H1 (cell line): ENCODE measurements around the gene MAGIX. TPM values are rescaled to one million over a fixed set of nuclear protein-coding genes. Genes with fewer than 3 reads are reported as not detected.

Experiments used
- CTCF ChIA-PET: fragments of 300-600 bp; sonication (Branson Sonifier 250); formaldehyde crosslinking; loops from one replicate; lab custom pipeline; 2021; ENCODE audit not compliant: partially characterized antibody; lab: Charles Lee
- POLR2A ChIA-PET: fragments of 300-600 bp; sonication (Branson Sonifier 250); formaldehyde crosslinking; loops from one replicate; lab custom pipeline; 2021; ENCODE audit warnings: inconsistent platforms; ENCODE audit not compliant: partially characterized antibody; lab: Charles Lee
- DNase-seq, 2 experiments: peaks; one replicate each; pipeline versions ENCODE4 v3.0.0 to v3.0.0-alpha.2; 2010 to 2022; ENCODE audit warnings: low spot score in 2 of 2, low read depth in 1 of 2, mixed read lengths in 1 of 2
- FAIRE-seq: peaks from 2 replicates; lab custom pipeline; 2011; peaks lifted over from hg19 to GRCh38; lab: Jason Lieb, UNC
- H2AFZ ChIP-seq: 2 replicates; pipeline ENCODE4 v1.8.1; 2012; ENCODE audit warnings: low read length, inconsistent platforms
- H2AK5ac ChIP-seq: 2 replicates; pipeline ENCODE4 v1.6.1; 2013; ENCODE audit warnings: low read depth, low read length
- H2BK120ac ChIP-seq: replicated peaks from 2 replicates; pipeline ENCODE3; 2013; ENCODE audit warnings: low read depth, low read length, inconsistent platforms
- H2BK12ac ChIP-seq: 2 replicates; pipeline ENCODE4 v1.6.1; 2013; ENCODE audit warnings: low read depth, low read length
- H2BK15ac ChIP-seq: 2 replicates; pipeline ENCODE4 v1.6.1; 2013; ENCODE audit warnings: low read length
- H2BK20ac ChIP-seq: 2 replicates; pipeline ENCODE4 v1.6.1; 2013; ENCODE audit warnings: low read length
- H2BK5ac ChIP-seq: 2 replicates; pipeline ENCODE4 v1.6.1; 2013; ENCODE audit warnings: low read depth, low read length
- H3K14ac ChIP-seq: 2 replicates; pipeline ENCODE4 v1.6.1; 2013; ENCODE audit warnings: inconsistent platforms; ENCODE audit not compliant: insufficient read length
- H3K18ac ChIP-seq: 2 replicates; pipeline ENCODE4 v1.6.1; 2013; ENCODE audit warnings: low read length; ENCODE audit errors: extremely low read depth
- H3K23ac ChIP-seq: 2 replicates; pipeline ENCODE4 v1.6.1; 2013; ENCODE audit warnings: inconsistent platforms; ENCODE audit not compliant: insufficient read length
- H3K23me2 ChIP-seq: 2 replicates; pipeline ENCODE4 v1.6.1; 2013; ENCODE audit warnings: low read depth, low read length
- H3K27ac ChIP-seq: 2 replicates; pipeline ENCODE4 v1.6.1; 2011; ENCODE audit warnings: low read depth, low read length, inconsistent platforms
- H3K27me3 ChIP-seq, 4 experiments: replicated peaks in 1 of 4; 1 replicate in 1 of 4; 2 replicates in 3 of 4; pipeline versions ENCODE4 v1.6.1 to v1.8.1; 2011 to 2013; ENCODE audit warnings: low read length in 3 of 4, mild to moderate bottlenecking in 3 of 4, inconsistent platforms in 2 of 4, mixed read lengths in 2 of 4, moderate library complexity in 1 of 4; ENCODE audit not compliant: control insufficient read depth in 3 of 4, insufficient read depth in 3 of 4; ENCODE audit errors: extremely low read depth in 1 of 4
- H3K36me3 ChIP-seq, 4 experiments: 2 replicates each; pipeline versions ENCODE4 v1.6.1 to v1.8.1; 2011 to 2013; ENCODE audit warnings: mild to moderate bottlenecking in 4 of 4, low read length in 3 of 4, moderate library complexity in 2 of 4, control low read depth in 1 of 4, inconsistent platforms in 1 of 4; ENCODE audit not compliant: insufficient read depth in 4 of 4, control insufficient read depth in 2 of 4
- H3K4ac ChIP-seq: replicated peaks from 2 replicates; pipeline ENCODE3; 2013; ENCODE audit warnings: low read length, low read depth, mixed read lengths, inconsistent platforms; ENCODE audit not compliant: insufficient read length
- H3K4me1 ChIP-seq, 4 experiments: replicated peaks in 1 of 4; 1 replicate in 1 of 4; 2 replicates in 3 of 4; pipeline versions ENCODE4 v1.6.1 to v1.8.1; 2011 to 2013; ENCODE audit warnings: low read length in 3 of 4, inconsistent platforms in 2 of 4, mixed read lengths in 1 of 4; ENCODE audit not compliant: insufficient read depth in 4 of 4, control insufficient read depth in 3 of 4
- H3K4me2 ChIP-seq, 2 experiments: 2 replicates each; pipeline versions ENCODE4 v1.6.1 to v1.8.1; 2011 to 2013; ENCODE audit warnings: low read depth in 2 of 2, low read length in 2 of 2, control low read depth in 1 of 2, inconsistent platforms in 1 of 2, mild to moderate bottlenecking in 1 of 2; ENCODE audit not compliant: insufficient read depth in 1 of 2
- H3K4me3 ChIP-seq, 4 experiments: fragments of 200-600, 300-600 bp in 1 of 4; sonication (generic), shearing (Covaris generic), sonication (Bioruptor Twin) in 1 of 4; 2 replicates each; pipeline versions ENCODE4 v1.5.1 to v1.8.1; 2011 to 2016; ENCODE audit warnings: low read length in 4 of 4, low read depth in 3 of 4, control low read depth in 2 of 4, inconsistent platforms in 2 of 4, mild to moderate bottlenecking in 2 of 4, mixed read lengths in 1 of 4, moderate library complexity in 1 of 4; ENCODE audit not compliant: insufficient read depth in 2 of 4; ENCODE audit errors: extremely low read depth in 1 of 4
- H3K56ac ChIP-seq: replicated peaks from 2 replicates; pipeline ENCODE3; 2013; ENCODE audit warnings: low read depth, mild to moderate bottlenecking, mixed read lengths, low read length, inconsistent platforms; ENCODE audit not compliant: insufficient read length
- H3K79me1 ChIP-seq: 2 replicates; pipeline ENCODE4 v1.6.1; 2013; ENCODE audit warnings: low read depth, low read length, control low read depth
- H3K79me2 ChIP-seq, 2 experiments: 2 replicates each; pipeline versions ENCODE4 v1.6.1 to v1.8.1; 2012 to 2013; ENCODE audit warnings: low read length in 2 of 2, mild to moderate bottlenecking in 2 of 2, inconsistent platforms in 1 of 2; ENCODE audit not compliant: insufficient read depth in 2 of 2, control insufficient read depth in 1 of 2
- H3K9ac ChIP-seq, 4 experiments: replicated peaks in 1 of 4; 1 replicate in 1 of 4; 2 replicates in 3 of 4; pipeline versions ENCODE4 v1.6.1 to v1.8.1; 2011 to 2013; ENCODE audit warnings: low read depth in 3 of 4, low read length in 3 of 4, control low read depth in 2 of 4, mild to moderate bottlenecking in 2 of 4, moderate library complexity in 2 of 4, inconsistent platforms in 1 of 4; ENCODE audit errors: extremely low read depth in 1 of 4
- H3K9me3 ChIP-seq, 2 experiments: 2 replicates each; pipeline versions ENCODE4 v1.6.1 to v1.8.1; 2012 to 2013; ENCODE audit warnings: mild to moderate bottlenecking in 2 of 2, moderate library complexity in 2 of 2, control low read depth in 1 of 2, inconsistent platforms in 1 of 2, low read depth in 1 of 2, low read length in 1 of 2, mixed read lengths in 1 of 2; ENCODE audit not compliant: insufficient read depth in 2 of 2
- H4K20me1 ChIP-seq, 2 experiments: replicated peaks in 1 of 2; 2 replicates each; pipeline versions ENCODE3 to v1.8.1; 2011 to 2013; ENCODE audit warnings: inconsistent platforms in 2 of 2, low read length in 2 of 2, mild to moderate bottlenecking in 1 of 2; ENCODE audit not compliant: insufficient read depth in 2 of 2, control insufficient read depth in 1 of 2
- H4K5ac ChIP-seq: 2 replicates; pipeline ENCODE4 v1.6.1; 2013; ENCODE audit warnings: low read length, low read depth, mixed read lengths, inconsistent platforms; ENCODE audit not compliant: insufficient read length
- H4K8ac ChIP-seq: 2 replicates; pipeline ENCODE4 v1.8.0; 2013; ENCODE audit warnings: mild to moderate bottlenecking, moderate library complexity, low read length, inconsistent platforms; ENCODE audit not compliant: insufficient read depth; ENCODE audit errors: extremely low read depth
- H4K91ac ChIP-seq: replicated peaks from 2 replicates; pipeline ENCODE3; 2013; ENCODE audit warnings: low read length, mixed read lengths, inconsistent platforms; ENCODE audit not compliant: insufficient read length
- CBX8 ChIP-seq: fragments of 300-800, 300-1000 bp; sonication (generic); IDR thresholded peaks from 2 replicates; pipeline ENCODE4 v1.7.1; 2016; ENCODE audit warnings: low read depth, low read length, borderline replicate concordance
- E2F6 ChIP-seq: IDR thresholded peaks from 2 replicates; pipeline ENCODE4 v1.6.1; 2012; ENCODE audit warnings: inconsistent platforms
- EP300 ChIP-seq, 2 experiments: IDR thresholded peaks; 1 replicate in 1 of 2; 2 replicates in 1 of 2; pipeline ENCODE4 v1.6.1; 2011 to 2012; ENCODE audit warnings: low read depth in 2 of 2, low read length in 2 of 2, mild to moderate bottlenecking in 2 of 2, borderline replicate concordance in 1 of 2, inconsistent platforms in 1 of 2, moderate library complexity in 1 of 2
- EZH2 ChIP-seq: fragments of 200-600 bp; sonication (generic); IDR thresholded peaks from 2 replicates; pipeline ENCODE4 v1.7.1; 2012; ENCODE audit warnings: low read depth, mild to moderate bottlenecking, moderate library complexity, low read length, inconsistent platforms; ENCODE audit not compliant: severe bottlenecking
- KDM5A ChIP-seq: fragments of 200-600 bp; IDR thresholded peaks from 2 replicates; pipeline ENCODE4 v1.7.1; 2012; ENCODE audit warnings: mild to moderate bottlenecking, low read length, inconsistent platforms, mixed read lengths
- MAFK ChIP-seq: IDR thresholded peaks from 2 replicates; pipeline ENCODE4 v1.6.1; 2012; ENCODE audit warnings: low read depth, mild to moderate bottlenecking, improper control_type of control experiment, low read length
- SIX5 ChIP-seq: IDR thresholded peaks from 2 replicates; pipeline ENCODE4 v1.6.1; 2011; ENCODE audit warnings: mild to moderate bottlenecking, low read depth, low read length
- SP2 ChIP-seq: IDR thresholded peaks from 2 replicates; pipeline ENCODE4 v1.6.1; 2012; ENCODE audit warnings: mild to moderate bottlenecking, low read length, inconsistent platforms
- SUZ12 ChIP-seq: fragments of 200-600 bp; sonication (generic); IDR thresholded peaks from 2 replicates; pipeline ENCODE4 v1.6.1; 2012; ENCODE audit warnings: mild to moderate bottlenecking, inconsistent platforms, low read length, moderate library complexity, mixed read lengths
- TAF7 ChIP-seq: optimal IDR thresholded peaks from 2 replicates; pipeline ENCODE3; 2011; ENCODE audit warnings: low read depth, mild to moderate bottlenecking, inconsistent platforms, low read length, moderate library complexity, borderline replicate concordance
- WGBS, 2 experiments: shearing (Covaris generic) in 1 of 2; methylation state at CpG; one replicate each; pipeline versions ENCODE4 v1.1.6 to v1.1.7; 2013 to 2015; ENCODE audit warnings: low lambda C conversion rate in 2 of 2, mixed read lengths in 2 of 2, inconsistent platforms in 1 of 2, low coverage in 1 of 2, missing lambda C conversion rate in 1 of 2; ENCODE audit not compliant: insufficient replicate concordance in 2 of 2, insufficient coverage in 1 of 2, insufficient read length in 1 of 2; ENCODE audit errors: extremely low coverage in 1 of 2, missing lambda C conversion rate in 1 of 2; 5-methylcytosine and 5-hydroxymethylcytosine counted together
- polyA plus RNA-seq, 7 experiments: library from polyadenylated mRNA; depleted of rRNA in 3 of 7; stranded (reverse) in 5 of 7; unstranded in 2 of 7; fragments of >200 nt in 5 of 7; fragments of 200-250 nt in 2 of 7; gene quantifications; 1 replicate in 5 of 7; 2 replicates in 1 of 7; 4 replicates in 1 of 7; pipeline versions ENCODE4 v1.2.1 to v1.2.3, GENCODE V29; 2011 to 2013; ENCODE audit warnings: missing spikeins in 2 of 7, mixed read lengths in 2 of 7
- total RNA-seq: library from RNA; stranded (reverse); fragmentation: NEBNext Ultra II Directional; extraction: Animal tissue kit (Norgen Biotek cat#: 25700); gene quantifications from 2 replicates; pipeline ENCODE4 v1.2.1, GENCODE V29; 2021

Gene MAGIX
- total and polyA plus RNA-seq, 2 of the 8 experiments (the other 6 are each of a cell fraction or from before 2014, with no cell fraction given): 0.37 to 1.1 TPM

DNA sequence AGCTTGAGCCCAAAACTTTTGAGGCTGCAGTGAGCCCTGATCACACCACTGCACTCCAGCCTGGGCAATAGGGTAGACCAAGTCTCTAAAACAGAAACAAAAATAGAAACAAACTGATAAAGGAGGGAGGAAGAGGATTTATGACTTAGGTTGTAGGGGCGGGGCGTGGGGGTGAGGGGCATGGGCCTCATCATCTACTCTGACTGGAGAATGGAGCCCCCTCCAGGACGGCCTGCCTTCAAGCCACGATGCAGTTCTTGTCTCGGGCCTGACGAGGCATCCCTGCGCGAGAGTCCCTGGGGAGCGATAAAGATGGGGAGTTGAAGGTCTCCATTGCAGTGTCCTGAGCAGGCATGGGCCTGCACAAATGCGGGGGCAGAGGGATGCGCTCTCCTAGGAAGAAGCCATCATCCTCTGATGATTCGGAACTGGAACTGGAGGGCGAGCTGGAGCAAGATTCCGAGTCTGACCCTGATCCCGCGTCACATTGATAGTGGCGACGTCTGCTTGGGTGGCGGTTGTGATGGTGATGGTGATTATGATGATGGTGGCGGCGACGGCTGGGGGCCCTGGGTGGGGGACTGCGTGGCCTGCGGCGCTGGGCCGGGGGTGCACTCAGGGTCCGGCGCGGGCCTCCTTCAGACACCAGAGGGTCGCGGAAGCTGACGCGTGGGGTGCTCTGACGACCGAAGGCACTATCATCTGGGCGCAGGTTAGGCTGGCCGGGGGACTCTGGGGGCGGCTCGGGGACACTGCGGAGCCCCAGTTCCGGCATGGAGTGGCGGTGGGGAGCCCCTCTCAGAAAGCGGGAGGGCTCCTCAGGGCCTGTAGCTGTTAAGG, 13.1 kb downstream of the MAGIX start:
- FAIRE-seq (no peak), DNase-seq (no peak)
- Histone ChIP-seq H3K79me1 (no peaks in the 10 kb centered on the region), H2BK15ac (no peak overlapping the region), H3K4me2 (no peak overlapping the region), H3K27me3 (peaks cover 0 to 8% (median 5%) of the 10 kb centered on the region in 4 experiments; a peak in 5 of 7 replicates), H4K91ac (no peak overlapping the region), H4K8ac (no peak overlapping the region), H3K27ac (no peak overlapping the region), H3K9me3 (no peaks in the 10 kb centered on the region), H3K23ac (no peak overlapping the region), H2BK5ac (no peak overlapping the region), H3K4me3 (no peak overlapping the region), H2BK12ac (no peak overlapping the region), H2BK20ac (no peak overlapping the region), H2BK120ac (no peak overlapping the region), H4K5ac (no peak overlapping the region), H3K18ac (no peak overlapping the region), H3K56ac (no peak overlapping the region), H4K20me1 (peaks cover 0 to 5% of the 10 kb centered on the region in 2 experiments), H2AK5ac (no peak overlapping the region), H3K23me2 (peaks cover 5% of the 10 kb centered on the region; the same call in 1 of the 2 replicates), H3K36me3 (peaks cover 0 to 12% (median 3%) of the 10 kb centered on the region in 4 experiments; a peak in 5 of 8 replicates), H3K4ac (no peak overlapping the region), H3K9ac (no peak overlapping the region), H3K14ac (no peak overlapping the region), H3K79me2 (no peaks in the 10 kb centered on the region), H2AFZ (no peak overlapping the region), H3K4me1 (no peaks in the 10 kb centered on the region)
- POLR2A ChIA-PET: interaction anchor here (1.2 kb wide), 1 partner anchor 60 kb away, joined by 3 read pairs; no protein-coding TSS in a partner anchor
- WGBS, 2 experiments: 100% methylated on average over 8 of the region's 43 CpGs; no CpG with 5 or more reads in 1 of the 2 experiments
- TF ChIP-seq SIX5 (no peak), SP2 (no peak), SUZ12 (no peak), E2F6 (no peak), TAF7 (no peak), KDM5A (no peak), EZH2 (no peak), MAFK (no peak), EP300 (IDR thresholded peaks at IDR 0.05; ENCODE audit: borderline replicate concordance in 1 of 2, low read depth in 2 of 2, low read length in 2 of 2) (no peak), CBX8 (no peak)
- CTCF ChIA-PET: no interaction called here
